ENCODE measurements around the gene STK16.

GRCh38 chr2:219223831-219224610, 21.3 kb upstream of the STK16 start:
- no peak for TF ChIP-seq CTCF (IDR thresholded peaks at IDR 0.05)
- TF ChIP-seq EZH2 (IDR thresholded peaks at IDR 0.05), result no peak
- TF ChIP-seq EZH2phosphoT487 (IDR thresholded peaks at IDR 0.05), result no peak
